Astrocyte of the spinal cord (primary cell): Measurements from ENCODE around the gene IKZF3.
"Not testable (repeated sequence)": the region's sequence is repeated elsewhere in the genome, so short reads cannot be mapped to it uniquely, and the experiment has no call there.

Experiments used
- DNase-seq: peaks from one replicate; pipeline ENCODE4 v3.0.0; 2011; ENCODE audit warnings: low read depth, low spot score
- H3K4me3 ChIP-seq: 2 replicates; pipeline ENCODE4 v1.5.1; 2011; ENCODE audit warnings: low read depth, mild to moderate bottlenecking, low read length, moderate library complexity
- CTCF ChIP-seq: IDR thresholded peaks from 2 replicates; pipeline ENCODE4 v1.5.1; 2012; ENCODE audit warnings: low read depth, mild to moderate bottlenecking, low read length, inconsistent platforms
- in situ Hi-C: cut with HindIII; loops from 2 replicates; pipeline ENCODE4 v1.10.0; 2017; ENCODE audit warnings: low sequenced_read_pairs

IKZF3 gene

DNA sequence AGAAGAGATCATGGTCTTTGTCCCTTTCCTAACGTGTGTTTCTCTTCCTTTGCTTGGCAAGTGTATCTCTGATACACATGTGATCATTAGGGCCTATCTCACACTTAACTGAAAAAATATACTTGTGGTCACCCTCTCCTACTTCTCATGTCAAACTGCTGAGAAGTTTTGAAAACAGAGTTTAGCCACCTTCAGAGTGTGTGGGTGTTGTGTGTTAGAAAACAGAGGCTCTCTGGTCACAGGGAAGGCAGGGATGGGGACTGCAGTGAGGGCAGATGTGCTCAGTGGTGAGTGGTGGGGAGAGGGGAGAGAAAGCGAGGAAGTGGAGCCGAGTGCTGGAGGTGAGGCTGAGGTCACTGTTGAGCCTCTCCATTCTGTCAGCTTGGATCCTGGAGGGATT, 97.0 kb downstream of the IKZF3 start:
- no peak for TF ChIP-seq CTCF
- in situ Hi-C loops: no loop called here
- no peak for DNase-seq
- no peak overlapping the region for H3K4me3 ChIP-seq

- H3K4me3 ChIP-seq: no peak overlapping the region
- in situ Hi-C loops: no loop called here
- no peak for DNase-seq
- no peak for TF ChIP-seq CTCF
Observed at GRCh38 chr17:39765766-39766165, 98.3 kb downstream of the IKZF3 start.

DNA sequence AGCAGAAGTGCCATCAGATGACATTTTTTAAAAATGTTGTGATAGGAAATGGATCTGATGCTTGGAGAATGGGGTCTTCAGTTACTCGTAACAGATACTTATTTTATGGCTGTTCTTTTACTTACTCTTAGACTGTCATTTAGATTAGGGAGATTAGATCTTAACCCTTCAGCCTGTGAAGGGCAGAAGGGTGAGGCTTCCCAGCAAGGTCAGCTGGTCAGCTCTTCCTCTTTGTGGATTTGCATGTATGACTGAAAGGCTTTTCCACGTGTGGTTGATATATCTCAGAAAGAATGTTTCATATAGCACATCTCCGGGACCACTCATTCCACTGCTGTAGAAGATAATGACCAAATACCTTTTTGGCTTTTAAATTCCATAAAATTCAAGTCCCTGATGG, 98.9 kb downstream of the IKZF3 start:
- in situ Hi-C loops: no loop called here
- TF ChIP-seq CTCF: no peak
- no peak for DNase-seq
- no peak overlapping the region for H3K4me3 ChIP-seq

- in situ Hi-C loops, H3K4me3 ChIP-seq, DNase-seq: not testable (repeated sequence)
Observed at GRCh38 chr17:39764171-39764570, 99.9 kb downstream of the IKZF3 start.

- in situ Hi-C loops: no loop called here
- H3K4me3 ChIP-seq: no peak overlapping the region
- TF ChIP-seq CTCF: no peak
- DNase-seq: peak; percentile 29
Observed at GRCh38 chr17:39763051-39763820, 100.9 kb downstream of the IKZF3 start.

DNA sequence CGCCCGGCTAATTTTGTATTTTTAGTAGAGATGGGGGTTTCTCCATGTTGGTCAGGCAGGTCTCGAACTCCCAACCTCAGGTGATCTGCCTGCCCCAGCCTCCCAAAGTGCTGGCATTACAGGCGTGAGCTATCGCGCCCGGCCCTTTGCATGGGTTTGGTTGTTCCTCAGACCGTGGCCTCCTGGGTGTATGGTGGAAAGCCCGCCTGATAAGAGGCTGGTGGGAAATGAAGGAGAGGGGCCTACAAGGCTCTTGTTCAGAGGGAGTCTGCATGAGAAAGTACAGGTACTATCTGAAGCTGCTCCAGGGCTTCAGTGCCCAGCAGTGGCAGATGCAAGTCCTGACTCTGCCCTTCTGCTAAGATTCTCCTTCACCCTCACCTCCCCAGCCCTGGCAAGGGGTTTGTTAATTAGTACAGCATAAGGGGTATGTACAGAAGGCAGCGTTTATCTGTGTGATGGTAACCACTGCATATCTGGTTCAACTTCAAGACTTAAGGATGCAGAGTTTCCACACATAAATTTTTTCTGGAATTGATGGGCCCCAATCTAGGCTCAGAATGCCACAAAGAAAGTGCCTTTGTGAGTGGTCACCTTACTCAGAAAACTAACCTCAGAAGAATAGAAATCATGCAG, 102.1 kb downstream of the IKZF3 start:
- H3K4me3 ChIP-seq: no peak overlapping the region
- no peak for TF ChIP-seq CTCF
- in situ Hi-C loops: no loop called here
- no peak for DNase-seq

GRCh38 chr17:39759204-39759603, 104.9 kb downstream of the IKZF3 start:
- TF ChIP-seq CTCF: no peak
- DNase-seq: no peak
- in situ Hi-C loops: no loop called here
- H3K4me3 ChIP-seq: no peak overlapping the region
